Gastrocnemius medialis (tissue), 4 donors: ENCODE results near the gene XIRP1. TPM values are rescaled to one million over a fixed set of nuclear protein-coding genes. Genes with fewer than 3 reads are reported as not detected.

ENCODE experiments used
- ATAC-seq, 2 donors: fragments of 150-250 bp; one replicate each; pipeline ENCODE4 v1.9.1; 2016
- DNase-seq, 2 donors: peaks; one replicate each; pipeline ENCODE4 v3.0.0-alpha.2; 2019
- H3K27ac ChIP-seq, 4 donors: fragments of 200-600 bp; sonication (generic); 1 replicate in 1 of 4; 2 replicates in 3 of 4; pipeline ENCODE4 v1.5.1; 2016 to 2018; ENCODE audit warnings: mild to moderate bottlenecking in 2 of 4, moderate library complexity in 1 of 4
- H3K27me3 ChIP-seq, 3 donors: fragments of 200-600 bp; sonication (generic) in 2 of 3; 1 replicate in 1 of 3; 2 replicates in 2 of 3; pipeline versions ENCODE4 v1.5.1 to v1.6.0; 2016 to 2019; ENCODE audit warnings: mild to moderate bottlenecking in 1 of 3, moderate library complexity in 1 of 3
- H3K36me3 ChIP-seq, 2 donors: fragments of 200-600 bp; sonication (generic) in 1 of 2; one replicate each; pipeline ENCODE4 v1.5.1; 2017 to 2018
- H3K4me1 ChIP-seq, 2 donors: fragments of 200-600 bp; sonication (generic) in 1 of 2; one replicate each; pipeline ENCODE4 v1.5.1; 2016 to 2017; ENCODE audit warnings: mild to moderate bottlenecking in 2 of 2
- H3K4me3 ChIP-seq, 4 donors: fragments of 200-600 bp; sonication (generic) in 3 of 4; 1 replicate in 1 of 4; 2 replicates in 3 of 4; pipeline ENCODE4 v1.5.1; 2016 to 2019; ENCODE audit warnings: mild to moderate bottlenecking in 2 of 4
- H3K9me3 ChIP-seq, 3 donors: fragments of 200-600 bp; sonication (generic) in 2 of 3; 1 replicate in 1 of 3; 2 replicates in 2 of 3; pipeline ENCODE4 v1.5.1; 2016 to 2019
- POLR2A ChIP-seq, 2 donors: fragments of 450-650 bp; IDR thresholded peaks; one replicate each; pipeline ENCODE4 v1.6.1; 2017; ENCODE audit warnings: antibody characterized with exemption in 2 of 2, mild to moderate bottlenecking in 2 of 2, moderate library complexity in 2 of 2
- in situ Hi-C, 4 donors: fragments of 200-750 bp; cut with MboI; loops; one replicate each; pipeline versions ENCODE4 v1.15.0 to v1.8.0; 2017; ENCODE audit warnings: low sequenced_read_pairs in 4 of 4
- intact Hi-C: fragments of 100-400 bp; cut with DNase I; formaldehyde crosslinking; loops from one replicate; pipeline ENCODE4 v1.15.1; 2023; ENCODE audit warnings: low total_unique reads
- total RNA-seq, 4 donors: library from RNA; depleted of rRNA; stranded (reverse); fragments of >200 nt; gene quantifications; one replicate each; pipeline versions ENCODE4 v1.1.0 to v1.2.3, GENCODE V29; 2016
- TF ChIP-seq, protein P1 (sequence below), 5 experiments: fragments of 450-650 bp in 3 of 5; fragments of 200-600 bp in 2 of 5; sonication (generic) in 2 of 5; IDR thresholded peaks in 4 of 5; conservative IDR thresholded peaks in 1 of 5; 1 replicate in 4 of 5; 2 replicates in 1 of 5; pipeline ENCODE4 v1.5.1; 2016 to 2019; ENCODE audit warnings: antibody characterized with exemption in 5 of 5, mild to moderate bottlenecking in 3 of 5, moderate library complexity in 3 of 5

Gene XIRP1
- total RNA-seq, 4 donors from 2014 or later, result 52.4 to 329 (median 128) TPM

DNA sequence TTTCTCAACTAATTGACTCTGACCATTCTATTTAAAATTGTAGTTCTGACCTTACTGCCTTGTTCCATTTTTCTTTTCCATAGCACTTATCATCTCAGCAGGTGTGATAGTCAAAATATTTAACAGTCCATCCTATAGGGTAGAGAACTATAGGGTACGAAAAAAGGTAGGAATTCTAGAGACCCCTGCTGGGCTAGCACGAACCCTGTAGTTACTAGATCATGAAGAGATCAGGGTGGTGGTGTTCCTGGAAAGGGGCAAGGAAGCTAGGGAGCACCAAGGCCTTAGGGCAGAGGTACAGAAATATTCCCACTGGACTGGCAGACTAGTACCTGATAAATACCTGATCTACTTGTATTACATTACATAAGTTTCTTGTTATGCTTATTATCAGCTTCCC is 31.9 kb upstream of the XIRP1 start:
- H3K27ac ChIP-seq, result no peak overlapping the region
- H3K27me3 ChIP-seq, result no peaks in the 10 kb centered on the region
- TF ChIP-seq, protein P1, sequence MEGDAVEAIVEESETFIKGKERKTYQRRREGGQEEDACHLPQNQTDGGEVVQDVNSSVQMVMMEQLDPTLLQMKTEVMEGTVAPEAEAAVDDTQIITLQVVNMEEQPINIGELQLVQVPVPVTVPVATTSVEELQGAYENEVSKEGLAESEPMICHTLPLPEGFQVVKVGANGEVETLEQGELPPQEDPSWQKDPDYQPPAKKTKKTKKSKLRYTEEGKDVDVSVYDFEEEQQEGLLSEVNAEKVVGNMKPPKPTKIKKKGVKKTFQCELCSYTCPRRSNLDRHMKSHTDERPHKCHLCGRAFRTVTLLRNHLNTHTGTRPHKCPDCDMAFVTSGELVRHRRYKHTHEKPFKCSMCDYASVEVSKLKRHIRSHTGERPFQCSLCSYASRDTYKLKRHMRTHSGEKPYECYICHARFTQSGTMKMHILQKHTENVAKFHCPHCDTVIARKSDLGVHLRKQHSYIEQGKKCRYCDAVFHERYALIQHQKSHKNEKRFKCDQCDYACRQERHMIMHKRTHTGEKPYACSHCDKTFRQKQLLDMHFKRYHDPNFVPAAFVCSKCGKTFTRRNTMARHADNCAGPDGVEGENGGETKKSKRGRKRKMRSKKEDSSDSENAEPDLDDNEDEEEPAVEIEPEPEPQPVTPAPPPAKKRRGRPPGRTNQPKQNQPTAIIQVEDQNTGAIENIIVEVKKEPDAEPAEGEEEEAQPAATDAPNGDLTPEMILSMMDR (IDR thresholded peaks at IDR 0.05 in 4 of 5, conservative IDR thresholded peaks at IDR 0.05 in 1 of 5), result no peak
- TF ChIP-seq POLR2A (IDR thresholded peaks at IDR 0.05), result no peak
- no peak for DNase-seq
- ATAC-seq, result no peak
- intact Hi-C loops, result no loop called here
- H3K4me3 ChIP-seq, result no peak overlapping the region
- no peaks in the 10 kb centered on the region for H3K36me3 ChIP-seq
- in situ Hi-C loops, result no loop called here
- no peaks in the 10 kb centered on the region for H3K4me1 ChIP-seq
- H3K9me3 ChIP-seq, result no peaks in the 10 kb centered on the region

DNA sequence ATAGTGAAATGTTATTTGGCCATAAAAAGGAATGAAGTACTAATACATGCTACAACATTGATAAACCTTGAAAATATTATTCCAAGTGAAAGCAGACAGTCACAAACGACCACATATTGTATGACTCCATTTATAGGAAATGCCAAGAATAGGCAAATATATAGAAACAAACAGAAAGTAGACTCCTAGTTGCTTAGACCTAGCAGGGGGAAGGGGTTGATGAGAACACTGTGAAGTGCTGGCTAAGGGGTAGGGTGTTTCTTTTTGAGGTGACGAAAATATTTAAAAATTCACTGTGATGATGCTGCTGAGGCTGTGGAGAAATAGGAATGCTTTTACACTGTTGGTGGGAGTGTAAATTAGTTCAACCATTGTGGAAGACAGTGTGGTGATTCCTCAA is 30.5 kb upstream of the XIRP1 start:
- H3K36me3 ChIP-seq, result no peaks in the 10 kb centered on the region
- H3K9me3 ChIP-seq, result no peaks in the 10 kb centered on the region
- intact Hi-C loops (no loop called here), in situ Hi-C loops (no loop called here)
- TF ChIP-seq POLR2A (IDR thresholded peaks at IDR 0.05), result no peak
- TF ChIP-seq, protein P1 (IDR thresholded peaks at IDR 0.05 in 4 of 5, conservative IDR thresholded peaks at IDR 0.05 in 1 of 5), result no peak
- DNase-seq, result no peak
- no peak overlapping the region for H3K4me3 ChIP-seq
- ATAC-seq, result no peak
- no peaks in the 10 kb centered on the region for H3K4me1 ChIP-seq
- H3K27me3 ChIP-seq, result no peaks in the 10 kb centered on the region
- H3K27ac ChIP-seq, result no peak overlapping the region

DNA sequence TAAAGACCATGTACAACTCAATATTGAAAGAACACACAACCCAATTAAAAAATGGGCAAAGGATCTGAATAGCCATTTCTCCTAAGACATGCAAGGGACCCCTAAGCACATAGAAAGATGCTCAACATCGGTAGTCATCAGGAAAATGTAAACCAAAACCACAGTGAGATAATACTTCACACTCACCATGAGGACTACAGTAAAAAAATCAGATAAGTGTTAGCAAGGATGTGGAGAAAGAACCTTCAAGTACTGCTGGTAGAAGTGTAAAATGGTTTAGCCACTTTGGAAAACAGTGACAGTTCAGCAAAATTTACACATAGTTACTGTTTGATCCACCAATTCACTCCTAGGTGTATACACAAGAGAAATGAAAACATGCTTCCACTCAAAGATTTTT is 30.1 kb upstream of the XIRP1 start:
- TF ChIP-seq, protein P1 (IDR thresholded peaks at IDR 0.05 in 4 of 5, conservative IDR thresholded peaks at IDR 0.05 in 1 of 5), result no peak
- TF ChIP-seq POLR2A (IDR thresholded peaks at IDR 0.05), result no peak
- in situ Hi-C loops, result no loop called here
- Histone ChIP-seq H3K27ac (no peak overlapping the region), H3K9me3 (no peaks in the 10 kb centered on the region), H3K4me1 (no peaks in the 10 kb centered on the region), H3K4me3 (no peak overlapping the region), H3K27me3 (no peaks in the 10 kb centered on the region), H3K36me3 (no peaks in the 10 kb centered on the region)
- intact Hi-C loops, result no loop called here
- ATAC-seq, result no peak
- DNase-seq, result no peak

DNA sequence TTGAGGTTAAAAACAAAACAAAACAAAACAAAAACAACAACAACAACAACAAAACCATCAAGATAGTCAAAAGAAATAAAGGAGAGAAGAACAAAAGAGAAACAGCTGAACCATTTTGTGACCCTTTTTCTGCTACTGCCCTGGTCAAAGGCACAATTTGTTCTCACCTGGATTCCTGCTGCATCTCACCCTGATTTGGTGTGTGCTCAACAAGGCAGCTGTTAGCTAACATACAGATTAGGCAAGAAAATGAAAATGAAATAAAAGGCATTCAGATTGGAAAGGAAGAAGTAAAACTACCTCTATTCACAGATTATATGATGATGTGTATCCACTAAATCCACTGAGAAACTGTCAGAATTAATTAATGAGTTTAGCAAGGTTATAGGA is 28.7 kb upstream of the XIRP1 start:
- no peak overlapping the region for H3K4me3 ChIP-seq
- no peaks in the 10 kb centered on the region for H3K4me1 ChIP-seq
- no peak for TF ChIP-seq POLR2A (IDR thresholded peaks at IDR 0.05)
- TF ChIP-seq, protein P1 (IDR thresholded peaks at IDR 0.05 in 4 of 5, conservative IDR thresholded peaks at IDR 0.05 in 1 of 5), result no peak
- intact Hi-C loops, result no loop called here
- H3K27ac ChIP-seq, result no peak overlapping the region
- no peak for DNase-seq
- H3K36me3 ChIP-seq, result no peaks in the 10 kb centered on the region
- ATAC-seq, result no peak
- in situ Hi-C loops, result no loop called here
- no peaks in the 10 kb centered on the region for H3K27me3 ChIP-seq
- H3K9me3 ChIP-seq, result no peaks in the 10 kb centered on the region

DNA sequence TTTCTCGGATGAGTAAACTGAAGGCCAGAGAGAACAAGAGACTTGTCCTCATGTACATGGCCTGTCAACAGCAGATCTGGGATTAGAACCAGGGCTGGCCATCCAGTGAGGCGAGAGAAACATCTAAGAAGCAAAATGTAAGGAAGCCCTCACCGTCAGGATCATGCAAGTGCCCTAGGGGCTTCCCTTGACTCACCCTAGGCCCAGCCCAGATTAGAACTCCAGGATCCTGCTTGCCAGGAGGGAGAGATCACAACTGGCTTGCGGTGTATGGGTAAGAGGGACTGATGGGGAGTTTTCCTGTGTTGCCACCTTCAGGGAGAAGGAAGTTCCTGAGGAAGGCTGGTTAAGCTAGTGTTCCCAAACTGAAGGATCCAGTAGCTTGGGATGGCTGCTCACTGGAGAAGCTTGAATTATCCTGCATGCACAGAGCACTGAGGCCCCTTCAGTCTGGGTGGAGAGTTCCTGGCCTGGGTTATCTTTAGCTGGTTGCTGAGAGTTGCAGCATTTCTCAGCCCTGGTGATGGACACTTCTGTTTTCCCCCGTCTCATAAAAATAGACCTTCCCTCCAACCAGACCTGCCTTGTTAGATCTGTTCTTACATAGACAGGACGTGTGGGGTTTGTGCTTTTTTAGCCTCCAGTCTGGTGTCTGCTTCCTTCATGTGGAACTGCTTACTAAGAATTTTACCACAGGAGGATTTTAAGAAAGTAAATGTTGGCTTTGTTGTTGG is 28.2 kb upstream of the XIRP1 start:
- in situ Hi-C loops, result no loop called here
- DNase-seq (no peak), ATAC-seq (no peak)
- intact Hi-C loops, result no loop called here
- Histone ChIP-seq H3K36me3 (no peaks in the 10 kb centered on the region), H3K27ac (no peak overlapping the region), H3K4me1 (no peaks in the 10 kb centered on the region), H3K27me3 (no peaks in the 10 kb centered on the region), H3K4me3 (no peak overlapping the region), H3K9me3 (no peaks in the 10 kb centered on the region)
- no peak for TF ChIP-seq POLR2A (IDR thresholded peaks at IDR 0.05)
- TF ChIP-seq, protein P1 (IDR thresholded peaks at IDR 0.05 in 4 of 5, conservative IDR thresholded peaks at IDR 0.05 in 1 of 5), result no peak
